GM21526 (cell line): Measurements from ENCODE around the gene NFYA.

Experiments
- ATAC-seq: cut with Tn5 transposase; IDR thresholded peaks from one replicate; pipeline ENCODE4 v1.9.1; 2021; ENCODE audit warnings: moderate library complexity; ENCODE audit not compliant: unreplicated experiment, low FRiP score

Gene NFYA

DNA sequence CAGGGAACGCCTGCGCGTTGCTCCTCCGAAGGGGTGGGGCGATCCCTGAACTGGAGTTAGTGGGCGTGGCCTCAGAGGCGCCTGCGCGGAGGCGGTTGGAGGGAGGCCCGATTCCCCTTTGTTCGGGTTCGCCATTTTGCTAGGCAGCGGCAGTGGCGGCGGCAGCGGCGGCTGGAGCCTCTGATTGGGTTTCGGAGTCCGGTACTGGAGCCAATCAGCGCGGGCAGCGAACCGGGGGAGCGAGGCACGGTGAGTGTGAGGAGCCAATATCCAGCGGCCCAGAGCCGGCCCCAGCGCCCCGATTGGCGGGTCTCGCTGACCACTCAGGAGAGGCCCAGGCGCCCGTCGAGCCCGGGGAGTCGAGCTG, at the start of gene NFYA:
TSS of gene NFYA (plus strand) at position 139 of the 367 bp plus-strand sequence. CDS start 6,116 bp downstream, outside the sequence.
- peak; percentile 62 for ATAC-seq

DNA sequence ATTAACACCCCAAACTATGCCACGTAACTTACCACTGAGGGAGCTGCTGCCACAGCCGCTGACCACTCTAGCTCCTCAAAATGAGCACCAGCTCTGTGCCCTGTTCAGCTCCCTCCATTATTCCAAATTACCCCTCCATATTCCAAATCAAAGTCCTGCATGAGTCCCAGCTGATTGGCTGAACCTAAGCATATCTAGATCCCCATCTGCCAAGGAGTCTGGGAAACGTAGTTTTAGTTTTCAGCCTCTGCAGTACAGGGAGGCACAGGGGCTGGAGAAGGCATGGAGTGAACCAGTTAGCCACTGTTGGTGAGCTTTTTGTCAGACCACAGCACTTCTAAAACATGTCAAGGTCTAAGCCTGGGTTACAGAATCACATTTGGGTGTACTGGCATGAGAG, 49.7 kb upstream of the NFYA start:
- no peak for ATAC-seq

DNA sequence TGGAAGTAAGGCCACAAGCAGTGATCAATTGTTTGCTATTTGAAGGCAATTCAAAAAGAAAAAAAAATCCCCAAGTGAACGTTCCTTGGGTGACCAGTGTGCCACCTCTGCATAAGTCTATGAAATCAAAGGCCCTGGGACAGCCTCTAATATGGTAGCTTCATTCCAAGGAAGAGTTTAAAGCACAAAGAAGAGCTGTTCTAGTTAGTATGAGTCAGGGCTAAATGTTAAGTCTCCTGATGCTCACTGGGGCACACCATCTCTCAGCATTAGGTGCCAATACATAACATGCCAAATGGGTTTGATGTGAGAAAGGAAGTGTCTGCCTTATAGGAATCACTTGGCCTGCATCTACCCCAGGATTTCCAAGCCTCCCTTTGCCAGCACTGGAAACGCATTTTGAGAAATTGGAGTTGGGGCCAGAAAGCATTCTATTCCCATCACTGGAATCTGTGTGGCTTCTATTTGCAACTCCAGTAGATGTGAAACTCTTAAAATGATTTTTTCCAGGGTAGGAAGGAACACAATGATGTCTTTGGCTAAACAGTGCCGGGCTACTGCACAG, 46.7 kb upstream of the NFYA start:
- no peak for ATAC-seq

DNA sequence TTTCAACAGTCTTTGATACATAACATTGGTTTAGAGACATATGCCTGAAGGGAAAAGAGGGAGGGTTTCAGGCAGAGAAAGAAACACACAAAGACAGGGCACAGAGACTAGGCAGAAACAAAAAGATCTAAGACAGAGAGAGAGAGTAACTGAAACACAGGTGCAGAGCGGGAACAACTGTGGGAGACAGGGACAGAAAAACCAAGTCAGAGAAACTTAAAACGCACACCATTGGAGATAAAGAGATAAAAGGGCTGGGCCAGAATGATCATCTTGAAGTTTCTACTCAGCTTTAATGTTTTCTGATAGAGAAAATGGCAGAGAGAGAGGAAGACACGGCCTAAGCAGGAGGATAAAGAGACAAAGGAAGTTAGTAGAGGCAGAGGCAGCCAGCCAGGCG, 45.5 kb upstream of the NFYA start:
- ATAC-seq: no peak

DNA sequence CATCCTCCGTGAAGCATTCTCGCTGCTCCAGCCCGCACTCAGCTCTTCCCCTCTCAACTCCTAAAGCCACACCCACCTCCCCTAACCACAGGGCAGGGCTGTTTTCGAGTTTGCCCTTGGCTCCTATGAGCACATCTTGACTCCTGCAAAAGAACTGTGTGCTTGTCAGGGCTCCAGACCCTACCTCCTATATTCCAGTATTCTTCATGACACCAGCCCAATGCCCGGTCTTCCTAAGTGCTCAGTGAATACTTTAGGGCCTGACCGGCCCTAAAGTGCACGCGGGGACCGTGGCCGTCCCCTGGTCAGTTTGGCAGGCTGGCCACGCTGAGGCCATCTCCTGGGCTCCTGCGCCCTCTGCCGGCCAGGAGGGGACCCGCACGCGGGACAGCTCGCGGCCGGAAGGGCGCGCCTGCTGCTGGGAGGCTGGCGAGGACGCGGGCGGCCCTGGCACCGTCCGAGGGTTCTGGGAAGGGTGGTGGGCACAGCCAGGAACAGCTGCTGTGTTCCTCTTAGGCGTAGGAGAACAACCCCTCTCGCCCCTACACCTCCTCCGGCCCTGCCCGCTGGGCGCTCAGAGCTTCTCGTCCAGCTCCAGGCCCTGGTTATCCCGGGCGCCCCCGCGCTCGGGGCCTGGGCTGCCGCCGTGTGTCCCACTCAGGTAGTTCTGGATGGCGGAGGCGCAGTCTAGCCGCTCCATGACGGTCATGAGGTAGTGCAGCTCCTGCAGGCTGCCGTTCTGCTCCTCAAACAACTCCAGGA, 44.8 kb upstream of the NFYA start:
- peak; percentile 89 for ATAC-seq

DNA sequence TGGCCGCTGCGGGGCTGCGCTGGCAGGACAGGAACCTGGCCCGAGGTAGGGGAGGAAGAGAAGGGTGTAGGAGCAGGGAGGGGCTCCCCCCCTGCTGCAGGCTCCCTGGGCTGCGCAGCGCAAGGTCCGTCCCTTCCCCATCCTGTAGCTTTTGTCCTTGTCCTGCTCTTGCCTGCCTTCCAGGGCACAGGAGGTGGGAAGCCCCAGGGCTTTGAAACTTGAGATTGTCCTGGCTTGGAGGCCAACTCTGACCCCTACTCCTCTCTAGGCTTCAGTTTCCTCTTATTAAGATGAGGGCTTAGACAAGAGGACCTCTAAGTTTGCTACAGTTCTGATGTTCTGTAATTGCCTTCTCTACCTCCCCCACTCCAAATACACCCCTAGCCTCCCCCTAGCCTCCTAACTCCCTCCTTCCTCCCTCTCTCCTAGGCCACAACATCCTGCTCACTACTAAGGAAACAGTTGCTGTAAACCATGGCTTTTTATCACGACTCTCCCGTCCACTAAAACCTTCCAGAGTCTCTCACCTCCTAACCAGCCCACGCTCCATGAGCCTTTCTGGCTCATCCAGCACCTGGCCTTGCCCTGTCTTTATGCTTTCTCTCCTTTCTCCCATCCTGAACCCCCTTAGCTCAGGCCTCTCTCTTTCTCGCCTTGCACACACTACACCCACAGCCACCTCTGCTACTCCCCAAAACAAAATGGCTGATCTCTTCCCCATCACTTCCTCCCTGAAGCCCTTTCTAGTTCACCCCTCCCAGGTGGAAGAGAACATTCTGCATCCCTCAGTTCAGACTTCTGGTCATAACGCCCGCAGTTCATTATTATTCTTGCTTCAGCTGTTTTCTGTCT, 44.0 kb upstream of the NFYA start:
- ATAC-seq: peak; percentile 23

DNA sequence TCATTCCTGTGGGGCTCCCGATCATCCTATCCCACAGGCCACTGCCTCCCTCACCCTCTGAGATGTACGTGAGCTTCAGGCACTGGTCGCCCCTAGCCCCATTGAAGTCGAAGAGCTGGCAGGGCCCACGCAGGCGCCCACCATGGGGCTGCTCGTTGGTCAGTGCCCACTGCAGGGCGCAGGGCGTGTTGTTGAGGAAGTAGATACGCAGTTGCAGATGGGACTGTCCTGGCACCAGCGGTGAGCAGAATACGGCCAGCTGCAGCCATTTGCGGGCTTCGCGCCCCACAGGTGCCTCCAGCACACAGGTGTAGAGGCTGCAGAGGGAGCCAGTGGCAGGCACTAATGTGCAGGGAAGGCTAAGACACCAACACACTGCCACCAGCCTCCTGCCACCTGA, 39.9 kb upstream of the NFYA start:
- ATAC-seq: no peak

DNA sequence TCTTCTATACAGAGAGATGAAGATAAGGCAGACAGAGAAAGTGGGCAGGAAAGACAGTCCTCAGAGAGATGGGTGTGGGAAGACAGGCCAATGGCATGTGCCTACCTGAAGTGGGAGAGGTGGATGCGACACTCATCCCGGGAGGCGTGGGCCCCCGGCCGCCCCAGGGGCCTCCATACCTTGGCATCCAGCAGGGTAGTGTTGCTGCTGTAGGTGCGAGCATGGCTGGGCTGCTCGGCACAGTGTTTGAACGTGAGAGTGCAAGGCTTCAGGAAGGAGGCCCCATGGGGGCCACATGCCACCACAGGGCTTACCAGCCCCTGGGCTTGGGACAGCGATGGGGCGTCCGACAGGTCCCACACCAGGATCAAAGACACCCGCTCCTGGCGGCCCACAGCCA, 39.0 kb upstream of the NFYA start:
- no peak for ATAC-seq

DNA sequence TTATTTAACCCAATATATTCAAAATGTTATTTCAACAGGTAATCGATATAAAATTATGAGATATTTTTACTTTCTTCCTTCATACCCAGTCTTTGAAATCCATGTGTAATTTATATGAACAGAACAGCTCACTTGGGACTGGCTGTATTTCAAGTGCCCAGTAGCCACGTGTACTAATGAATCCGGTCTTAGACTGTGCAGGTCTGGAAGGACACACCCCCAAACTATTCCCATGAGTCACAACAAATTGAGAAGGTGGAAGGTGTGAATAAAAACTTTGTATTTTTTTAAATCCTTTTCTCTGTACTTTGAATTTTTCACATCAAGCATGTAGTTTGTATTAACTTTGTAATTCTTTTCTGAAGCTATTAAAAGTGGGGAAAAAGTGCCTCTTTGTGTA, 36.6 kb upstream of the NFYA start:
- no peak for ATAC-seq

DNA sequence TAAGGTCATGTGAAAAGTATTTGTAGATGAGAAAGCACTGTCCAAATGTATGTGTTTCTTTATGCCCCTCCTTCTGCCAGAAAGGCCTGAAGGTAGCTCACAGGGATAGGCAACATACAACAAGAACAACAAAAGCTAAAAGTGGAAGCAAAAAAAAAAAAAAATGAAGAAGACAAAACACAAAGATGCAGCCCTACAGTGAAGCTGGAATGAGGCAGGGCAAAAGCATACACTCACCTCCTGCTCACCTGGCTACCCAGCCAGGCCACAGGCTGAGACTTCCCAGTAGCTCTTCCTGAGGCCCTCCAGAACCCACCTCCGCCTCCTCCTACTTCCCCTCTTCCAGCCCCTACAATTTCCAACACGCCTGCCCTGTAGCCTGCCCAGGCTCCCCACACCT, 36.2 kb upstream of the NFYA start:
- no peak for ATAC-seq

DNA sequence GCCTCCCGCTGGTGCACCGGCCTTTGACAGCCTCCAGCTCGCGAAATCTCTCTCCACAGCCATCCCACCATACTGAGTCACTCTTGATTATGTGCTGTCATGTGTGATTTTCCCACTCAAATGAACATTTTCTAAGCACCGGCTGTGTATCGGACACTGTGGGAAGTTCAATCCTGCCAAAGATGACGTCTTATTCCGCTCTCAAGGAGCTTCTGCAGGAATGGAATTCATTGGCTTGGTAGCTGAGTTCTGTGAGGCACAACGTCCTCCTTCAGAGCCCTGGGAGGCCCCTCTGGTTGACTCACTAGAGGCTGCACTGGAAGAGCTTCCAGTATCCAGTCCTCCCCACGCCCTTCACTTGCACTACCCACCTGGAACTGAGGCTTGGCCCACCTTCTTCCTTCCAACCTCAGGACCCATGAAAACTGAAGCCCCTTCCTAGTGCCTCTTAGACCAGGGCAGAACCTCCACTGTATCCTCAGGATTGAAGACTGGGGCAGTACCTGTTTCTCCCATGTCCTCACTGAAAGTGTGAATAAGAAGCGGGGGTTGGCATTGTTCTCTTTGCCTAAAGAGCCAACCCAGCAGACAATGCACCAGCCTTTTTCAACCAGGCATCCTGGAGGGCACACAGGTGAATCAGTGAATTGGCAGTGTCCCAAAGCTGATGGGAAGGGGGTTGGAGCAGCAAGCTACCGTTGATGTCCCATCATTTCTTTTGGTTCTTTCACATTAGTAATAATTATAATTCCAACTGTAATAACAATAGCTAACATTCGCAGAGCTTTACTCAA, 35.5 kb upstream of the NFYA start:
- no peak for ATAC-seq

DNA sequence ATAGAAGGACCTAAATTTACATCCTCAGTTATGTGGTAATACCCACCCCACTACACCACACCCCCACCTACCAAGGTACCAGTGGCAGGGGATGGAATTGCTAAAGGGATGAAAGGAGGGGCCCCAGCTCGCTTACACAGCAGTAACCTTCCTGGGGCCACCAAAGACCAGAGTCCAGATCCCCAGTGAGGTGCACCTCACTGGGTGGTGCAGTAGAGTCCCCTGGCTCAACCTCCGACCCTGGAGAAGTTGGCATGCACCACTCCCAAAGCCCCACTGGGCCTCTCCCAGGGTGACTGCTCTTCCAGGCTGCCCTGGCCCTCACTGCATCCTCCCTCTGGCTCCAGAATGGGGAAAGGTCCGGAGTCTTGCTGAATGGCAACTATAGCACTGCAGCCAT, 34.6 kb upstream of the NFYA start:
- ATAC-seq: no peak

DNA sequence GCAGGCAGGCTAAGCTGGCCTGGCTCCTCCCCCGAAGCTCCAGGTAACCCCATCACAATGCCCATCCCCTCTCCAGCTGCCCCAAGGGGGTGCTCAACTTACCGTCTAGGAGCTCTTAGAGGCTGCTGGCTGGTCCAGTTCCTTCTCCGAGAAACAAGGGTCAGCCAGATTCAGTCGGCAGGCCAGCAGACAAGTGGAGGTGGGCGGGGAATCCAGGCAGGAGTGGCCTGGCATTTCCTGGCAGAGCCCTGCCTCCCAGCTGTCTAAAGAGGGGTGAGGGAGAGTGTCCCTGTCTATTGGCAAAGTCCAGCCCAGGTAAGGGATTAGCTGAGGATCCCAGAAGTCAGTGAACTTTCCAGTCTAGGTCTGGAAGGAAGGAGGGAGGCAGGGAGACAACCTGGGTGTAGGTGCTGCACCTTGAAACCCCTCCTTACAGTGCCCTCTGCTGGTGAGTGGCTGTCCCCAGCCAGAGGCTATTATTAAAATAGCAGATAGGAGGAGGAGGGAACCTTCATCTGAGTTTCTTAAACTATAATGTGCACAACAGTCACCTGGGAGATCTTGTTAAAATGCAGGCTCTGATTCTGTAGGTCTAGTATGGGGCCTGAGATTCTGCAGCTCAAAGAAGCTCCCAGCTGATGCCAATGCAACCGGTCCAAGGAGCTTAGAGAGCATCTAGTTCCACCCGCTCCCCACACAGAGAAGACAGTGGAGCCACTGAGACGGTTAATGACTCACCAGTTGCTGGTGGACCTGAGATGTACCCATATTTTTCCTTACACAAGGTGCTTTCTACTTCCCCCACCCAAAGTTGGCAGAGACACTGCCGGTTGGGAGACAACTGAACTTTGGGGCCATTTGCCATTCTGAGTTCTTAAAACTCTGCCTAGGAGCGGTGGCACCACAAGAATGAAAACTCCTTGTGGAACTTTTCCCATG, 33.4 kb upstream of the NFYA start, which contains the start of gene UNC5CL:
TSS of gene UNC5CL (minus strand) at position 162 of the 939 bp plus-strand sequence. CDS start 4,147 bp downstream, outside the sequence.
- no peak for ATAC-seq

DNA sequence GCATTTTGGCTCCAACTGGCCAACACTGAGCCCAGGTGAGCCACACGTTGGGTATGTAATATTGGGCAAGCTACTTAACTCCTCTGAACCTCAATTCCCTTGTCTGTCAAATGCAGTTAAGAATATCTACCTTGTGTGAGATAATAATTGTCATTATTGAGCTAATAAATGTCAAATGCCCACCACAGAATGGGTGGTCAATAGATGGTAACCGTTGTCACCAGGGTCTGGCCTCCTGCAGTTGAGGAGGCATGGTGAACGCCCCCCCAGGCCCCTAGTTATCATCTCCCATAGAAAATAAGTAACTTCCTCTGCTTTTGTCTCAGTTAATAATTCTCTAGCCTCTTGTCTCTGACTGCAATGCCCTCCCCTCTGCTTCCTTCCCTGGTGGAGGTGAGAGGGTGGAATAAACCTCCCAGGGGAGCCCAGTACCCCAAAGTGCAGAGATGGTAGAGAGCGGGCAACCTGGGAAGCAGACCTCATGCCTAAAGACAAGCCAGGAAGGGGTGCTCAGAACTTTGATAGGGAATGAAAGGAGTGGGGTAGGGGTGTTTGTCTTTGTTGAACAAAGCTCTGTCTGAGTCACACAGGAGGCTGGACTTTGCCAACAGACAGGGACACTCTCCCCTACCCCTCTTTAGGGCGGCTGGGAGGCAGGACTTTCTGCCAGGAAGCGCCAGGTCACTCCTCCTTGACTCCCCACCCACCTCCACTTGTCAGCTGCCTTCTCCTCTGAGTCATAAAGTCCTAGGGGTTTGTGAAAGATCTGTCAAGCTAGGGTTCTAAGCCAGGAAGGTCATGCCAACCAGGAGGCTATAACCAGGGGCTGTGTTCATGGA, 32.5 kb upstream of the NFYA start:
- ATAC-seq: no peak

DNA sequence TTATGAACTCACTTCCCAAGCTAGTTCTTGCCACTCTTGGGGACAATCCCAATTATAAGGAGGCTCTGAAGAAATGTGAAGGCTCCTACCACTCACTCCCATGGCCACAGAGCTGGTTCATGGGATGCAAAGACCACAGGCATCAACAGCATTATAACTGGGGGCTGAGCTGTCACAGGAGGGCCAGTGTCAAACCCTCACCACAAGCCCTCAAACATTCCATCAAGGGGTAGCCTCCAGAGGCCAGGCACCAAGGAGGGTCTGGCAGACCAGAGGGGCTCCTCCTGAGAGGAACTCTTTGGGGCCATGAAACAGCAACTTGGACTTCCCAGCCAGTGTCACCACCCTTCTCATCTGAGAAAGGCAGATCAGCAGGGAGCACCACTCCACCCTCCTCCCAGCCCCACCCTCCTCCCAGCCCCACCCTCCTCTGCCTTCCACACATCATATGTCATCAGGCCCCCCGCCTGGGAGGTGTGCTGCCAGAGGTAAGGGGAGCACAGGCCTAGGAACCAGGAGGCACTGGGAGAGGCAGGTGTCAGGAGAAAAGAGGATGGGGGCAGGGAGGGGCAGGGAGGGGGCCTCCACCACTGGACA, 31.7 kb upstream of the NFYA start:
- ATAC-seq: no peak

DNA sequence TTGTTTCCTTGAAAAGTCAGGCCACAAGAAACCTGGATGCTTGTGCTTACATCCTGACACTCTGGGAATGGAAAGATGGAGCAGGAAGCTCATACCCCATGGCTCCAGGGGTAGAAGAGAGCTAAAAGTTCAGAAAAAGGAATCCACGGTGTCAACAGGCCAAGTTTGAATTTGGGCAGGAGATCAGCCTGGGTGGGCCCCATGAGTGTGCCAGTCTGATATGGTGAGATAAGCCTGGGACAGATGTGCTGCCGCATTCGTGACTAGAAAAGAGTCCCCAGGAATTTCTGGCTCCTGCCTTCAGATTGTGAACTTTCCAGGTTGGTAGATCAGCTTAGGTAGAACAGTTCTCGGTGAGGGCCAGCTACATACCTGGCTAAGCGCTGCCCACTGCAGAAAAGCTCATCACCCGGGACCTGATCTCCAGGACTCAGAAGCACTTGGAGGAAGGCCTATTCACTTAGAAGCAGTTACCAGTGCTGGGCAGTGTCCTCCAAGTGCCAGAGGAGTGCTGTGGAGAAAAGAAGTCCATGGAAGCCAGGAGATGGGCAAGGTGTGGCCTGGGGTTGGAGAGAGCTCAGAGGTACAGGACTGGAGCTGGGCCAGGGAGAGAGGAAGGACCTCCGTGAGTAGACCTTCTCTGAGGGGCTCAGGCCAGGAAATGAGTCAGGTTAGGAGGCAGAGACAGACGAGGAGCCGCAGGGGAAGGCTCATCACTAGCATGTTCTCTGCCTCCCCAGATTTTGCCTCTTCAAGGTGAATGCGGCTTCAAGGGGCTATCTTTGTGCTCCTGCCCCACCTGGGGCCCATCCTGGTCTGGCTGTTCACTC, 30.3 kb upstream of the NFYA start, which contains the start of gene TSPO2:
TSS of gene TSPO2 (plus strand) at position 242 of the 830 bp plus-strand sequence. CDS start at position 761, 519 bp downstream.
- no peak for ATAC-seq

DNA sequence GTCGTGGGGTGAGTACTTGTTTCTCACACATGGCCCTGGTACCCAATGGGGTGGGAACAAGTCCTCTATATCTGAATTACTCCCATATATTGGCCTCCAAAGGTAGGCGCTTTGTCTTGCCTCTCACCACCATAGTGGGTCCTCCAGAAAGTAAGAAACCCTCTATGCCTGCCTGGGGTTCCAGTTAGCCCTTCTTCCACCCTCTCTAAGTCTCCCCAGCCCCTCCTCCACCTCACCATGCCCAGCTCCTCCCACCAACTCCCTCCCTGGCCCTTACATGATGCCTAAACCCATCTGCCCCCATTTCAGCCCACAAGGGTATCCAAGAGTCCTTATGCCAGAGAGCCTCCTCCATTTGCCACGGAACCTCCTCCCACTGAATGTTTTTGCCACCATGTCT, 29.6 kb upstream of the NFYA start:
- ATAC-seq: no peak
